PFSK-1 (cell line): ENCODE measurements around the gene COL12A1.

ENCODE experiments used
- POLR2AphosphoS5 ChIP-seq: IDR thresholded peaks from 2 replicates; pipeline ENCODE4 v1.6.1; 2012; ENCODE audit warnings: low read depth, mild to moderate bottlenecking, control low read depth, low read length, moderate library complexity
- SIN3A ChIP-seq: IDR thresholded peaks from 2 replicates; pipeline ENCODE4 v1.6.1; 2012; ENCODE audit warnings: mild to moderate bottlenecking, low read length, moderate library complexity, borderline replicate concordance; ENCODE audit not compliant: insufficient read depth
- TAF1 ChIP-seq: IDR thresholded peaks from 2 replicates; pipeline ENCODE4 v1.6.1; 2012; ENCODE audit warnings: low read length, control low read depth, borderline replicate concordance; ENCODE audit not compliant: insufficient read depth

- no peak for TF ChIP-seq POLR2AphosphoS5
- no peak for TF ChIP-seq SIN3A
- no peak for TF ChIP-seq TAF1
Observed at GRCh38 chr6:75158176-75158575, 47.7 kb downstream of the COL12A1 start.
